Measurements from ENCODE around the gene ARL4A. TPM values are rescaled to one million over a fixed set of nuclear protein-coding genes. Genes with fewer than 3 reads are reported as not detected.

The ARL4A gene
- total and polyA plus RNA-seq, 2 of the 8 experiments (the other 6 are each of a cell fraction or from before 2014, with no cell fraction given) = 14.5 to 29.2 TPM

- Histone ChIP-seq H3K79me2 (ENCODE audit: control insufficient read depth in 1 of 2, insufficient read depth in 2 of 2, low read length in 2 of 2) (no peaks in the 10 kb centered on the region), H2BK5ac (ENCODE audit: low read depth, low read length) (no peak overlapping the region), H3K79me1 (ENCODE audit: low read depth, low read length) (no peaks in the 10 kb centered on the region), H3K14ac (ENCODE audit: insufficient read length) (no peak overlapping the region), H4K8ac (ENCODE audit: extremely low read depth, insufficient read depth, low read length) (no peak overlapping the region), H2BK15ac (ENCODE audit: low read length) (no peak overlapping the region), H4K5ac (ENCODE audit: insufficient read length, low read depth, low read length) (no peak overlapping the region), H2AFZ (ENCODE audit: low read length) (no peak overlapping the region), H3K27me3 (replicated peaks in 1 of 4; ENCODE audit: control insufficient read depth in 3 of 4, extremely low read depth in 1 of 4, insufficient read depth in 3 of 4, low read length in 3 of 4) (no peaks in the 10 kb centered on the region), H3K36me3 (ENCODE audit: control insufficient read depth in 2 of 4, insufficient read depth in 4 of 4, low read length in 3 of 4) (no peaks in the 10 kb centered on the region), H2BK20ac (ENCODE audit: low read length) (no peak overlapping the region), H4K91ac (replicated peaks; ENCODE audit: insufficient read length, low read length) (no peak overlapping the region), H3K4me3 (ENCODE audit: extremely low read depth in 1 of 4, insufficient read depth in 2 of 4, low read depth in 3 of 4, low read length in 4 of 4) (no peak overlapping the region), H3K9ac (replicated peaks in 1 of 4; ENCODE audit: extremely low read depth in 1 of 4, low read depth in 3 of 4, low read length in 3 of 4) (no peak overlapping the region), H3K27ac (ENCODE audit: low read depth, low read length) (no peak overlapping the region), H3K23ac (ENCODE audit: insufficient read length) (no peak overlapping the region), H3K4me2 (ENCODE audit: insufficient read depth in 1 of 2, low read depth in 2 of 2, low read length in 2 of 2) (no peak overlapping the region), H4K20me1 (replicated peaks in 1 of 2; ENCODE audit: control insufficient read depth in 1 of 2, insufficient read depth in 2 of 2, low read length in 2 of 2) (no peaks in the 10 kb centered on the region), H2AK5ac (ENCODE audit: low read depth, low read length) (no peak overlapping the region), H3K23me2 (ENCODE audit: low read depth, low read length) (no peaks in the 10 kb centered on the region), H2BK12ac (ENCODE audit: low read depth, low read length) (no peak overlapping the region), H3K18ac (ENCODE audit: extremely low read depth, low read length) (no peak overlapping the region), H3K4ac (replicated peaks; ENCODE audit: insufficient read length, low read depth, low read length) (no peak overlapping the region), H3K4me1 (replicated peaks in 1 of 4; ENCODE audit: control insufficient read depth in 3 of 4, insufficient read depth in 4 of 4, low read length in 3 of 4) (peaks cover 0 to 7% (median 2%) of the 10 kb centered on the region in 4 experiments; a peak in 2 of 7 replicates), H3K9me3 (ENCODE audit: insufficient read depth in 2 of 2, low read depth in 1 of 2, low read length in 1 of 2) (no peaks in the 10 kb centered on the region), H3K56ac (replicated peaks; ENCODE audit: insufficient read length, low read depth, low read length) (no peak overlapping the region), H2BK120ac (replicated peaks; ENCODE audit: low read depth, low read length) (no peak overlapping the region)
- DNase-seq (ENCODE audit: low read depth in 1 of 2, low spot score in 2 of 2) (no peak), FAIRE-seq (no peak)
- ChIA-PET POLR2A (ENCODE audit: partially characterized antibody) (no interaction called here), CTCF (ENCODE audit: partially characterized antibody) (no interaction called here)
- TF ChIP-seq TEAD4 (IDR thresholded peaks at IDR 0.05; ENCODE audit: low read depth, low read length) (no peak), CBX5 (IDR thresholded peaks at IDR 0.05; ENCODE audit: low read depth, low read length) (no peak), CTBP2 (IDR thresholded peaks at IDR 0.05; ENCODE audit: borderline replicate concordance, insufficient read depth, insufficient read length, low read length) (no peak), SRF (IDR thresholded peaks at IDR 0.05; ENCODE audit: low read depth, low read length) (no peak)
Measured at GRCh38 chr7:12708314-12708713, 20.9 kb downstream of the ARL4A start.

All from H1 (cell line).